HG03342 (cell line): ENCODE data around the gene PRSS21.

ENCODE experiments used
- ATAC-seq: cut with Tn5 transposase; IDR thresholded peaks from one replicate; pipeline ENCODE4 v1.9.1; 2021; ENCODE audit warnings: mild to moderate bottlenecking, moderate library complexity; ENCODE audit not compliant: unreplicated experiment

PRSS21 gene

DNA sequence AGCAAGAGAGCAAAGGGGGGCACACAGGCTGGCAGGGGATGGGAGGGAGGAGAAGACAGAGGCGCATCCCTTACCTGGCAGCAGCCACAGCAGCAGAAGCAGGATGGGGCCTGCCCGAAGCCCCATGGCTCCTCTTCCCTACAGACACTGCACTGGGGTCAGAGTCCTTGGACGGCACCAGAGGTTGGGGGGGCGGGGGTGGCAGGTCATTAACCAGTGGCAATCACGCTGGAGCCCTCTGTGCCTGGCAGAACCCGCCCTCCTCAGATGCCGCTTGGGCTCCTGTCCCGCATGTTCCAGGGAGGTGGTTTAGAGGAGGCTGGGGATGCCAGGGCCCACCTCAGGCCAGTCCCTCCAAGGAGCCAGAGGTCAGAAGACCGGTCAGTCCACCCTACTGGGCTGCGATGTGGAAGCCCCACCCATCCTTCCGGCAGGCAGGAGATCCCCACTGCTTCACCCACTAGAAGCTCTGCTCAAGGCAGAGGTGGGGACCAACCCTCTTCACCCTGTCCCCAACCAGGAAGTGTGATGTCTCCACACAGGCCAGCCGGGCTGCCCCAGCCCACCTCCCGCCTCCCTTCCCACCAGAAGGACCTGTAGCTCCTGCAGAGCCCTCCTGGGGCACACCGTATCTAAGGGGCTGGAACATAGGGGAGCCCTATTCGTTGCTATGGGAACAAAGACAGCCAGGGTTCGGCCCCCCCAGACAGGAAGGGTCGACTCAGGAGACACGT lies 24.7 kb downstream of the PRSS21 start:
- no peak for ATAC-seq

GRCh38 chr16:2842340-2843000 lies 25.4 kb downstream of the PRSS21 start:
- ATAC-seq, result no peak

DNA sequence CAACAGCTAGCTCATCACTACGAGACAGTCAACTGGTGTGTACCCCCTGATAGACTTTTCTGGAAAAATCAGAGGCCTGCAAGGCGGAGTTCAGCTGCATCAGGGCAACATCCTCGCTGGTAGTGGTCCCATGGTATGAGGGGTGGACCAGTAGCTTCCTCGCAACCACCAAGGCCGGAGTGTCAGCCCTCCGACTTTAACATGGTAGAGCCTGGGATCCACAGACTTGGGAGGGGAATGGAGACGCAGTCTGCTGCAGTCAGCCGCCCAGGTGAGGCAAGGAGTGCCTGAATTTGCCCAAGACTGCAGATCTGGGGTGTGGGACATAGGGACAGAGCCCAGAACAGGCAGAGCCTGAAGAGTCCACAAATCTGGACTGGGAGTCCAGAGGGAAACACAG lies 26.5 kb downstream of the PRSS21 start:
- ATAC-seq, result no peak

- no peak for ATAC-seq
Observed at GRCh38 chr16:2845116-2845515, 28.1 kb downstream of the PRSS21 start.

GRCh38 chr16:2846511-2847310 lies 29.7 kb downstream of the PRSS21 start:
- ATAC-seq, result no peak

DNA sequence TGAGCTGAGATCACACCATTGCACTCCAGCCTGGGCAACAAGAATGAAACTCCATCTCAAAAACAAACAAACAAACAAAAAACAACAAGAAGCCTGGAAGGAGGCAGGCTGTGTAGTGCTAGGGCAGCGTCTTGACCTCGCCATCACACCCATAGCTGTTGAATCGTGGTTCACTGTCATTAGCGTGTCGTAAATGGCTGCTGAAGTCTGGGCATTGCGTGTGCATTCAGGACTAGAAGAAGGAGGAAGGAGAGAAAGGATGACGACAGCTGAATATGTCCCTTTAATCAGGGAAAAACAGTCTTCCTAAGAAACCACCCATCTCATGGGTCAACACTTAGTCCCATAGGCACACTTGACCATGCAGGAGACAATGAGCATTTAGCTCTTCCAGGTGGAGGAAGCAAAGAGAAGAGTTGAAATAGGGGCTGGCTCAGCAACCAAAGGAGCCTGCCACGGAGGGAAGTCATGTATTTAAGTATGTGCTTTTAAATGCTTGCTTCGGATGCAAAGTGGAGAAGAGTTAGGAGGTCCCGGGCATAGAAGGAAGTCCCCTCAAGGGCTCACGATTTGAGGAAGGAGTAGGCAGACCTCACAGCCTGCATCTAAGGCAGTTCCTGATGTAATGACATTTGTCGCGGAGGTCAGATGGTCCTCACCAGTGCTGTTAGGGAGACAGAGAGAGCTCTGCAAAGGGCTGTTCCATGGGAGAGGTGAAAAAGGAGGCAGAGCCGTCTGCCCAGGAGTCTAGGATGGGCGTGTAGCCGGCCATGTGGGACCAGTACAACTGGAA lies 32.1 kb downstream of the PRSS21 start:
- no peak for ATAC-seq

DNA sequence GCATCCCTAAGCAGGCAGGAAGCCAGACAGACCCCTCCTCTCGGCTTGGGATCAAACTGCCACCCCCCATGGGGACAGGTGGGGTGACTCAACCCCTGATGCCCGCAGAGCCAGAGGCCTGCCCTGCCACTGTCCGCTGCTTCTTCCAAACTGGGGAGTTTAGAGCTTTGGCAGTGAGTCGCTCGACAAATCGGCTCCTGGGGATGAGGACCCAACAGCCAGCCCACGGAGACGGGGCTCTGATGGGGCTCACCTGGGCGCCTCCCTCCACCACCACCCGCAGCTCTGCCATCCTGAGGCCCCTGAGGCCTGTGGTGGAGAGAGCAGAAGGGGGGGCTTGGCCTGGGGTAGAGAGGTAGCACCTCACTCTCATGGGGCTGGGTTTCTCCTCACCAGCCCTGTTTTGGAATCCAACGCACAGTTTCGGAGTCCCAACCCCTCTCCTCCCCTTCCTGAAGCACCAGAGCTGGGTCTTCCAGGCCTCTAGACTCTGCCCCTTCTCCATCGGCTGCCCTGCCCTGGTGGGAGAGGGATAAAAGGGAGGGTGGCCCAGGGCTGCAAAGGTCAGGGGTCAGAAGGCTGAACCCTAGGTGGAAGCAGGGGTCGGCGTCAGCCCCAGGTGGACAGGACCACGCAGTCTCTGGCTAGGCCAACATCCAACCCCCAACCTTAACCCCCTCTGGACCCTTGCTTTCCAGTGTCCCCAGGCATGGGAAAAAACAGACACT lies 35.1 kb downstream of the PRSS21 start:
- no peak for ATAC-seq

GRCh38 chr16:2852731-2853507 lies 35.9 kb downstream of the PRSS21 start:
- ATAC-seq, result no peak

DNA sequence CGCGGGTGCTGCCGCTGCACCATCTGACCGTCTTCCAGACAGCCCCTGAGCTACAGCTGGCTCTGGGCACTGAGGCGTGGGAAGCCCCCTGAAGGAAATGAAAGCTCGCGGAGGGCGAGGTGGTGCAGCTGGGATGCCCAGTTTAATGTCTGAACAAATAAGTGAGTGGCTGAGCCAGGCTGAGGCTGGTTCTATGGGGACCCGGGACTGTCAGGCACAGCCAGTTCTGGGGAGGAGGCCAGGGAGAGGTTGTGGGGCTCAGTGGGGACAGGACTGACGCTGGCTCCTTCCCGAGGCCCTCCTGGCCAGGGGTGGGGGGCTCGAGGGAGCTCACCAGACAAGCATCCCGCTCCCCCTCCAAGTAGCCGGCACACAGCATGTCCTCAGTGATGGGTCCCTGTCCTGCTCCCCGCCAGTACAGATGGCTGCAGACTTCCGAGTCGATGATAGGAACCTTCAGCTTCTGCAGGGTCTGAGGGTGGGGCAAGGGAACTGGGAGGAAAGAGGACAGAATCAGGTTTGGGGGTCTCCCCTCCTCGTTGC lies 36.6 kb downstream of the PRSS21 start:
- no peak for ATAC-seq

DNA sequence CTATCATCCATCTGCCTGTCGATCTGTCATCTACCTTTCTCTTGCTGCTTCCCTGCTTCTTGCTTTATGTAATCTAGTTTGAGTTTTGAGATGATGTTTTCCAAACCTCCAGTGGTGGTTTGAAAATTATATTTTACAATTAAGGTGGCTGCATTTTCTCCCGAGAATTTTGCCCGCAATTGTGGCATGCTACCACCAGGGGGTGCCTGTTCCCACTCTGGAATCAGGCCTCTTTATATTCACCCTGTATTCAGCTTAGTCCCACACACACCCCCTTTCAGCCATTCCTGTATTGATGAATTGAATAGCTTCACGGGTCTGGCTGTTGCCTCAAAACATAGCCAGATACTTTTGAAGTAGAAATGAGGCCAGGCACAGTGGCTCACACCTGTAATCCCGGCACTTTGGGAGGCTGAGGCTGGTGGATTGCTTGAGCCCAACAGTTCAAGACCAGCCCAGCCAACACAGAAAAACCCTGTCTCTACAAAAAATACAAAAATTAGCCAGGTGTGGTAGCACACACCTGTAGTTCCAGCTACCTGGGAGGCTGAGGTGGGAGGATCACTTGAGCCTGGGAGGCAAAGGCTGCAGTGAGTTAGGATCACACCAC lies 37.8 kb downstream of the PRSS21 start:
- ATAC-seq, result no peak

GRCh38 chr16:2855536-2855935 lies 38.5 kb downstream of the PRSS21 start:
- no peak for ATAC-seq

GRCh38 chr16:2856061-2856670 lies 39.1 kb downstream of the PRSS21 start:
- ATAC-seq, result no peak

- ATAC-seq, result no peak
Observed at GRCh38 chr16:2856686-2857450, 39.8 kb downstream of the PRSS21 start.

DNA sequence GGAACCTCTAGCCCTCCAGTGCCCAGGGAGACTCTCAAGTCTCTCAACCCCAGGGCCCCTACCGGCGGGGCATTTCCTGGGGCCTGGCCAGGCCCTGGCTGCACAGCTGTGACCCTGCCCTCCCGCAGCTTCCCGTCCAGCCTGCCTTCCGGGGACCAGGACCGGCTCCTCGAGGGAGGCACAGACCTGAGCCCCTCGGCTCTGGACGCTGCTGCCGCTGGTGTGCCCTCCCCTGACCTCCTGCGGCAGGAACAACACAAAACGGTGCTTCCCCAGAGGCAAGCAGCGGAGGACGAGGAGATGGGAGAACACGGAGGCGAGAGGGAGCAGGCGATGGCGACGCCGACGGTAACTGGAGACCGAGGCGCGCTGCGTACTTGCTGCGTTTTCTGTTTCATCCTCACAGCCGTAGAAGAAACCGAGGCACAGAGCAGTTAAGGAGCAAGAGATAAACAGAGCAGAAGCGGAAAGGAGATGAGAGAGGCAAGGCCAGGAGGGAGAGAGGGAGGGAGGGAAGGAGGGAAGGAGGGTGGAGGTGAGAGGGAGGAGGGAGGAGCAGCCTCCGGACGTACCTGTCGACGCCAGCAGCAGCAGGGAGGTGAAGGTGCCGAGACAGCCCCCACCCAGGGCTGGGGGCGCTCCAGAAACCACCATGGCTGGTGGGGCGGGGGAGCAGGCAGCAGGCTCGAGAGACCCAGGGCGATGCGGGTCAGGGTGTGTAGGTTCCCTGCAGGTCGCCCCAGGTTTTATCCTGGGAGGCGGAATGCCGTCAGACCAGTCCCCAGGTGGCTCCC lies 40.6 kb downstream of the PRSS21 start, which contains the start of gene PRSS22:
Gene PRSS22, minus strand, starts transcription at position 720 of the 794 bp plus-strand sequence. Its CDS starts 66 bp downstream, at position 654.
- no peak for ATAC-seq

DNA sequence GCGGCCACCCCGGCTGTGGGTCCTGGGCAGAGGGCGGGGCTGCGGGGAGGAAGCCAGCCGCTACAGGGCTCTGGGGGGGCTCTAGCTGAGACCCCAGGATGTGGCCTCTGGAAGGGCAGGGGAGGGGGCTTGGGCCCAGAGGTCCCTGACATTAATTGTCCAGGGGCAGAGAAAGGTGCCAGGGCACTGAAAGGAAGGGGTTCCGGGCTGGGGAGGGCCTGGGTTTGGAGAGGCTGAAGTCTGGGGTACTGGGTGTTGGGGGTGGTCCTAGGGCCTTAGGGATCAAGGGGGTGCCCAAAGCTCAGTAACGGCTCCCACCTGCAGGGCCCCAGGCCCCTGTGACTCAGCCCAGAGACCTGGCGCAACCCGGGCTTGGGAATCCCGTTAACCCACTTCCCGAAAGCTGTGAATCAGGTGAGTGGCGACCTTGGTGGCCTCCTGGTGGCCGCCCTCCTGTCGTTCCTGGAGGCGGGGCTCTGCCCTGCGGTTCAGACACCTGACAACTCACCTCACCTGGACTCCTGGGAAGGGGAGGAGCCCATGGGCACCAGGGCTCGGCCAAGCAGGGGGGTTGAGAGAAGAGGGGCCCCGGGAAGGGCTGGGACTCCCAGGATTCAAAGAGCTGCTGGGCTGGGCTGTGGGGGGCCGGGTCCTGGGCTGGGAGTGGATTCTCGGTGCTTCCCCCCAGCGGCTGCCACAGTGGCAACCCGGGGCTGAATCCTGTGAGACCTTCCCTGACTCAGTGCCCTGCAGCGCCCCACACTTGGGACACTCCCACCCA lies 41.4 kb downstream of the PRSS21 start:
- no peak for ATAC-seq

DNA sequence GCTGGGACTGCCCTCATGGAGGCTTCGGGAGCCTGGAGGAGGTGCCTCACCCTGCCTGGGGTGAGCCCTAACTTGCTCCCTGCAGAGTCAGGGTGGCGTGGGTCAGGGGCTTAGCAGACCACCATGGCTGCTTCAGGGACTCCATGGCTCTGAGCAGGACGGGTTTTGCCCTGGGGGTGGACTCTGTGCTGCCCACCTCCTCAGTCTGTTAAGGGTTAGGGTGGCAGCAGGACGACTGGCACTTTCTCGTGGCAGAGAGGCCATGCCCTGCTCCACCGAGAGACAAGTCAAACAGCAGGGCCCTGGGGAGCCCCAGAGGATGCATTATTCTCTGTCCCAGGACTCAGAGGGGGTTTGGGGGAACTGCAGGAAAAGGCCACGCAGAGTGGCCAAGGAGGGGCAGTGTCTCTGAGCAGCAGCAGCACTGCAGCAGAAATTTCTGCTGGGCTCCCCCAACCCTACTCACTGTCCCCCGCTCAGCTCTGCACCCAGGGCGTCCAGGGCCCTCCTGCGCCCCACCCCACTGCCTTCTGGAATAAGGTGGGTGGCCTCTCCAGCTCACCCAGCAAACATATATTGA lies 42.7 kb downstream of the PRSS21 start:
- ATAC-seq, result no peak
